ENCODE data around the gene CEP295NL. TPM values are rescaled to one million over a fixed set of nuclear protein-coding genes. Genes with fewer than 3 reads are reported as not detected.

Gene CEP295NL
- total RNA-seq, 3 donors from 2014 or later (not counting 1 experiment from before 2014, with no cell fraction given), result 0.52 to 2.7 (median 2.1) TPM

DNA sequence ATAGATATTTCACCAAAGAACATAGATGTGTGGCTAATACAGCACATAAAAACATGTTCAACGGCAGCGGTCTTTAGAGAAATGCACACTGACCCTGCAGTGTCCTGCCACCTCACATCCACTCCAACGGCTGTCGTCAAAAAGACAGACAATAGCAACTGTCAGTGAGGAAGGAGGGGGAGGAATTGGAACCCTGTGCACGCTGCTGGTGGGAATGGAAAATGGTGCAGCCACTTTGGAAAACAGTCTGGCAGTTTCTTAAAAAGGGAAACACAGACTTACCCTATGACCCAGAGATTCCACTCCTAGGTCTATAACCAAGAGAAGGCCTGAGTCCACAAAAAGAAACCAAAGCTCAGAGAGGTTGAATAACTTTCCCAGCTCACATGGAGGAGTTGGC is 7.7 kb downstream of the CEP295NL start:
- Mint-ChIP-seq H3K27me3 (ENCODE audit: low read depth in 2 of 2) (peaks cover 0 to 5% of the 10 kb centered on the region in 2 donors), H3K4me3 (no peak overlapping the region), H3K36me3 (no peaks in the 10 kb centered on the region), H3K9me3 (no peaks in the 10 kb centered on the region), H3K4me1 (peaks cover 0 to 14% of the 10 kb centered on the region in 2 donors), H3K27ac (no peak overlapping the region)
- ATAC-seq (no peak), DNase-seq (no peak)
- WGBS (ENCODE audit: insufficient coverage), result 95% methylated on average over 2 of the region's 5 CpGs
- TF ChIP-seq, protein P1, sequence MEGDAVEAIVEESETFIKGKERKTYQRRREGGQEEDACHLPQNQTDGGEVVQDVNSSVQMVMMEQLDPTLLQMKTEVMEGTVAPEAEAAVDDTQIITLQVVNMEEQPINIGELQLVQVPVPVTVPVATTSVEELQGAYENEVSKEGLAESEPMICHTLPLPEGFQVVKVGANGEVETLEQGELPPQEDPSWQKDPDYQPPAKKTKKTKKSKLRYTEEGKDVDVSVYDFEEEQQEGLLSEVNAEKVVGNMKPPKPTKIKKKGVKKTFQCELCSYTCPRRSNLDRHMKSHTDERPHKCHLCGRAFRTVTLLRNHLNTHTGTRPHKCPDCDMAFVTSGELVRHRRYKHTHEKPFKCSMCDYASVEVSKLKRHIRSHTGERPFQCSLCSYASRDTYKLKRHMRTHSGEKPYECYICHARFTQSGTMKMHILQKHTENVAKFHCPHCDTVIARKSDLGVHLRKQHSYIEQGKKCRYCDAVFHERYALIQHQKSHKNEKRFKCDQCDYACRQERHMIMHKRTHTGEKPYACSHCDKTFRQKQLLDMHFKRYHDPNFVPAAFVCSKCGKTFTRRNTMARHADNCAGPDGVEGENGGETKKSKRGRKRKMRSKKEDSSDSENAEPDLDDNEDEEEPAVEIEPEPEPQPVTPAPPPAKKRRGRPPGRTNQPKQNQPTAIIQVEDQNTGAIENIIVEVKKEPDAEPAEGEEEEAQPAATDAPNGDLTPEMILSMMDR (IDR thresholded peaks at IDR 0.05), result no peak
- no peaks in the 10 kb centered on the region for H3K27me3 ChIP-seq (ENCODE audit: control insufficient read depth, insufficient read depth, low read length)
- peaks cover 27% of the 10 kb centered on the region for H3K4me1 ChIP-seq (ENCODE audit: control insufficient read depth, insufficient read depth, low read length)
- H3K9me3 ChIP-seq (ENCODE audit: control insufficient read depth, insufficient read depth, low read length), result no peaks in the 10 kb centered on the region
- H3K36me3 ChIP-seq (ENCODE audit: control insufficient read depth, insufficient read depth, low read length), result no peaks in the 10 kb centered on the region
- intact Hi-C loops (cut with micrococcal nuclease), result no loop called here
- H3K27ac ChIP-seq (ENCODE audit: low read length), result no peak overlapping the region
- H3K4me3 ChIP-seq (ENCODE audit: low read length), result no peak overlapping the region

DNA sequence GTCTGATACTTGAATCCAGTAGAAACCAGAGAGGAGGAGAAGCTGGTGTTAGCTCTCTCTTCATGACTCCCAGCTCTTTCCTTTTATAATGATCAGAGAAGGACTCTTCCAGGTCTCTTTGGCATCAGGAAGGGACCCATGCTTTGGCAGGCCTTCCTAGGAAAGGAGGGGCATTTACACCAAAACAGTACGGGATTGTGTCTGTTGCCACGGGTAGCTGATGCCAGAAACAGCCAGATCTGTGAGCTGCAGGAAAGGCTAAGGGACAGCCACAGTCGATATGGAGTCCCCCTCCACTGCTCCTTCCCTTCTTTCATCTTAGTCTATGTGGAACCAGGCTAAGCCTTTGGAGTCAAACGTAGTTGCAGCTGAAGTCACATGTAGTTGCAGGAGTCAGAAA is 9.3 kb downstream of the CEP295NL start:
- H3K27me3 Mint-ChIP-seq (ENCODE audit: low read depth in 2 of 2), result peaks cover 0 to 5% of the 10 kb centered on the region in 2 donors
- no peaks in the 10 kb centered on the region for H3K36me3 Mint-ChIP-seq
- no peak overlapping the region for H3K4me3 Mint-ChIP-seq
- Histone ChIP-seq H3K4me1 (ENCODE audit: control insufficient read depth, insufficient read depth, low read length) (peaks cover 42% of the 10 kb centered on the region), H3K9me3 (ENCODE audit: control insufficient read depth, insufficient read depth, low read length) (no peaks in the 10 kb centered on the region), H3K27ac (ENCODE audit: low read length) (no peak overlapping the region), H3K36me3 (ENCODE audit: control insufficient read depth, insufficient read depth, low read length) (no peaks in the 10 kb centered on the region), H3K4me3 (ENCODE audit: low read length) (no peak overlapping the region), H3K27me3 (ENCODE audit: control insufficient read depth, insufficient read depth, low read length) (no peaks in the 10 kb centered on the region)
- peaks cover 0 to 14% of the 10 kb centered on the region in 2 donors for H3K4me1 Mint-ChIP-seq
- TF ChIP-seq, protein P1 (IDR thresholded peaks at IDR 0.05), result no peak
- no peaks in the 10 kb centered on the region for H3K9me3 Mint-ChIP-seq
- ATAC-seq (no peak), DNase-seq (no peak)
- WGBS (ENCODE audit: insufficient coverage), result 76% methylated on average over 4 of the region's 4 CpGs
- intact Hi-C loops (cut with micrococcal nuclease), result no loop called here
- no peak overlapping the region for H3K27ac Mint-ChIP-seq

DNA sequence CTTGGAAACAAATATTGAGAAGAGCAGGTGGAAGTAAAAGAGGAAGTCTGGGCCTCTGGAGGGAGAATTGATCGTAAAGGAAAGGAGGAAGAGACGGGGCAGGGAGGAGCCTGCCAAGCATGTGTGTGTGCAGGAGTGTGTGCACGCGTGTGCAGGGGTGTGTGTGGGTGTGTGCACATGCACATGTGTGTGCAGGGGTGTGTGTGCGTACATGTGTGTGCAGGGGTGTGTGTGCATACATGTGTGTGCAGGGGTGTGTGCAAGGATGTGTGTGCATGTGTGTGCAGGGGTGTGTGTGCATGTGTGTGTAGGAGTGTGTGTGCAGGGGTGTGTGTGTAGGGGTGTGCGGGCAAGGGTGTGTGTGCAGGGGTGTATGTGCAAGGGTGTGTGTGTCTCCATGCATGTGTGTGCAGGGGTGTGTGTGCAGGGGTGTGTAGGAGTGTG is 10.0 kb downstream of the CEP295NL start:
- no peak overlapping the region for H3K27ac ChIP-seq (ENCODE audit: low read length)
- H3K4me3 ChIP-seq (ENCODE audit: low read length), result no peak overlapping the region
- no peaks in the 10 kb centered on the region for H3K36me3 ChIP-seq (ENCODE audit: control insufficient read depth, insufficient read depth, low read length)
- no peaks in the 10 kb centered on the region for H3K9me3 ChIP-seq (ENCODE audit: control insufficient read depth, insufficient read depth, low read length)
- Mint-ChIP-seq H3K9me3 (no peaks in the 10 kb centered on the region), H3K36me3 (no peaks in the 10 kb centered on the region), H3K4me3 (no peak overlapping the region), H3K27me3 (ENCODE audit: low read depth in 2 of 2) (peaks cover 0 to 5% of the 10 kb centered on the region in 2 donors), H3K4me1 (peaks cover 0 to 14% of the 10 kb centered on the region in 2 donors), H3K27ac (no peak overlapping the region)
- DNase-seq (no peak), ATAC-seq (peak in 1 of 3 donors; percentile 25)
- H3K4me1 ChIP-seq (ENCODE audit: control insufficient read depth, insufficient read depth, low read length), result peaks cover 45% of the 10 kb centered on the region
- TF ChIP-seq, protein P1 (IDR thresholded peaks at IDR 0.05), result no peak
- H3K27me3 ChIP-seq (ENCODE audit: control insufficient read depth, insufficient read depth, low read length), result no peaks in the 10 kb centered on the region
- 71% methylated on average over 6 of the region's 6 CpGs for WGBS (ENCODE audit: insufficient coverage)
- intact Hi-C loops (cut with micrococcal nuclease), result no loop called here

DNA sequence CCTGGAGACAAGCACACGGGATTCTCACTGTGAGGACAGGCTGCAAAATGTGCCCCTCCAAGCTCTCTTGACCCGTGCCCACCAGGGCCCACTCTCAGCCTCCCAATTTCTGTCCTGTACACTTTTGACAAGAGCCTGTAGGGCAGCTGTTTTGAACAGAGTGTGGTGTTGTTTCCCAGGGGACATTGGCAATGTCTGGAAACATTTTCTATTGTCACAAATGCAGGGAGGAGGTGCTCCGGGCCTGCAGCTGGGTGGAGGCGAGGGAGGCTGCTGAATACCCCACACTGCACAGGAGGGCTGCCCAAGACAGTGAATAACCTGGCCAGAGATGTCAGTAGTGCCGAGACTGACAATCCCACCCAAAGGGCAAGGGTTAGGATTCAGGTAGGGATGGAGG is 10.5 kb downstream of the CEP295NL start:
- H3K27ac ChIP-seq (ENCODE audit: low read length), result no peak overlapping the region
- 67% methylated on average over 5 of the region's 5 CpGs for WGBS (ENCODE audit: insufficient coverage)
- intact Hi-C loops (cut with micrococcal nuclease), result no loop called here
- no peak for DNase-seq
- H3K27me3 Mint-ChIP-seq (ENCODE audit: low read depth in 2 of 2), result peaks cover 0 to 5% of the 10 kb centered on the region in 2 donors
- no peak overlapping the region for H3K4me3 Mint-ChIP-seq
- H3K4me1 ChIP-seq (ENCODE audit: control insufficient read depth, insufficient read depth, low read length), result peaks cover 45% of the 10 kb centered on the region
- H3K9me3 ChIP-seq (ENCODE audit: control insufficient read depth, insufficient read depth, low read length), result no peaks in the 10 kb centered on the region
- H3K36me3 Mint-ChIP-seq, result no peaks in the 10 kb centered on the region
- no peaks in the 10 kb centered on the region for H3K27me3 ChIP-seq (ENCODE audit: control insufficient read depth, insufficient read depth, low read length)
- no peaks in the 10 kb centered on the region for H3K9me3 Mint-ChIP-seq
- ATAC-seq, result no peak
- no peak overlapping the region for H3K27ac Mint-ChIP-seq
- no peak overlapping the region for H3K4me3 ChIP-seq (ENCODE audit: low read length)
- TF ChIP-seq, protein P1 (IDR thresholded peaks at IDR 0.05), result no peak
- no peaks in the 10 kb centered on the region for H3K36me3 ChIP-seq (ENCODE audit: control insufficient read depth, insufficient read depth, low read length)
- peaks cover 0 to 14% of the 10 kb centered on the region in 2 donors for H3K4me1 Mint-ChIP-seq
